ENCODE results near the gene GTF3C1.

DNA sequence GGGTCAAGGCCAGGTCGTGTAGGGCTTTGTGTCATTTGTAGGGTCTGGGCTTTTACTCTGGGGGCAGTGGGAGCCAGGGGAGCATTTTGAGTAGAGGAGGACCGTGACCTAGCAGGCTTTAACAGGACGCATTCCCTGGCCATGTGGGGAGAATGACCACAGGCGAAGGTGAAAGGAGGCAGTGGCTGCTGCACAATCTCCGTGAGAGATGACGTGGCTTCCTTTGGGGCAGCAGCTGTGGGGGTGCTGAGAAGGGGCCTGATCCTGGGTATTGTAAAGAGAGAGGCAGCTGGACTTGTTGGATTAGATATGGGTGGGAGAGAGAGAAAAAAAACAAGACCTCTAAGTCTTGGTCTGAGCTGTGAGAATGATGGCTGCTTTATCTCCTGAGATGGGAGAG lies 46.3 kb upstream of the GTF3C1 start:
- TF ChIP-seq POLR2A (IDR thresholded peaks at IDR 0.05) = no peak
- TF ChIP-seq, protein P1, sequence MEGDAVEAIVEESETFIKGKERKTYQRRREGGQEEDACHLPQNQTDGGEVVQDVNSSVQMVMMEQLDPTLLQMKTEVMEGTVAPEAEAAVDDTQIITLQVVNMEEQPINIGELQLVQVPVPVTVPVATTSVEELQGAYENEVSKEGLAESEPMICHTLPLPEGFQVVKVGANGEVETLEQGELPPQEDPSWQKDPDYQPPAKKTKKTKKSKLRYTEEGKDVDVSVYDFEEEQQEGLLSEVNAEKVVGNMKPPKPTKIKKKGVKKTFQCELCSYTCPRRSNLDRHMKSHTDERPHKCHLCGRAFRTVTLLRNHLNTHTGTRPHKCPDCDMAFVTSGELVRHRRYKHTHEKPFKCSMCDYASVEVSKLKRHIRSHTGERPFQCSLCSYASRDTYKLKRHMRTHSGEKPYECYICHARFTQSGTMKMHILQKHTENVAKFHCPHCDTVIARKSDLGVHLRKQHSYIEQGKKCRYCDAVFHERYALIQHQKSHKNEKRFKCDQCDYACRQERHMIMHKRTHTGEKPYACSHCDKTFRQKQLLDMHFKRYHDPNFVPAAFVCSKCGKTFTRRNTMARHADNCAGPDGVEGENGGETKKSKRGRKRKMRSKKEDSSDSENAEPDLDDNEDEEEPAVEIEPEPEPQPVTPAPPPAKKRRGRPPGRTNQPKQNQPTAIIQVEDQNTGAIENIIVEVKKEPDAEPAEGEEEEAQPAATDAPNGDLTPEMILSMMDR (IDR thresholded peaks at IDR 0.05) = no peak
